Trophoblast cell (in vitro differentiated cells and primary cell): Measurements from ENCODE around the gene ACBD6.

Experiments
- DNase-seq, 2 donors: peaks; one replicate each; pipeline ENCODE4 v3.0.0-alpha.2; 2016
- H2AFZ ChIP-seq: 2 replicates; pipeline ENCODE4 v1.6.1; 2013; ENCODE audit warnings: low read length, moderate library complexity, mild to moderate bottlenecking; ENCODE audit not compliant: insufficient read depth, poor library complexity
- H2AK5ac ChIP-seq: 2 replicates; pipeline ENCODE4 v1.6.1; 2013; ENCODE audit warnings: mild to moderate bottlenecking, low read length
- H2BK120ac ChIP-seq: 2 replicates; pipeline ENCODE4 v1.6.1; 2013; ENCODE audit warnings: low read length, mild to moderate bottlenecking, moderate library complexity; ENCODE audit not compliant: insufficient read depth, poor library complexity
- H2BK12ac ChIP-seq: 2 replicates; pipeline ENCODE4 v1.6.1; 2013; ENCODE audit warnings: mild to moderate bottlenecking, low read length, moderate library complexity
- H2BK5ac ChIP-seq: 2 replicates; pipeline ENCODE4 v1.6.1; 2013; ENCODE audit warnings: low read length, low read depth, moderate library complexity, mild to moderate bottlenecking; ENCODE audit not compliant: poor library complexity
- H3K14ac ChIP-seq: 2 replicates; pipeline ENCODE4 v1.6.1; 2013; ENCODE audit warnings: mild to moderate bottlenecking, low read length
- H3K18ac ChIP-seq: 2 replicates; pipeline ENCODE4 v1.6.1; 2013; ENCODE audit warnings: mild to moderate bottlenecking, low read length
- H3K23ac ChIP-seq: 2 replicates; pipeline ENCODE4 v1.6.1; 2013; ENCODE audit warnings: low read length
- H3K27ac ChIP-seq: 2 replicates; pipeline ENCODE4 v1.5.1; 2013; ENCODE audit warnings: low read depth, mild to moderate bottlenecking, inconsistent platforms, low read length, moderate library complexity
- H3K27me3 ChIP-seq: 2 replicates; pipeline ENCODE4 v1.6.1; 2013; ENCODE audit warnings: inconsistent platforms, mild to moderate bottlenecking, low read length, moderate library complexity; ENCODE audit not compliant: insufficient read depth
- H3K36me3 ChIP-seq, 2 experiments: 1 replicate in 1 of 2; 2 replicates in 1 of 2; pipeline ENCODE4 v1.6.1; 2013; ENCODE audit warnings: low read length in 2 of 2, mild to moderate bottlenecking in 2 of 2, moderate library complexity in 1 of 2; ENCODE audit not compliant: insufficient read depth in 2 of 2, control insufficient read depth in 1 of 2
- H3K4ac ChIP-seq: 2 replicates; pipeline ENCODE4 v1.6.1; 2013; ENCODE audit warnings: low read depth, mild to moderate bottlenecking, low read length, moderate library complexity
- H3K4me1 ChIP-seq, 2 experiments: 1 replicate in 1 of 2; 2 replicates in 1 of 2; pipeline ENCODE4 v1.6.1; 2013; ENCODE audit warnings: low read length in 2 of 2, mild to moderate bottlenecking in 2 of 2, moderate library complexity in 1 of 2; ENCODE audit not compliant: insufficient read depth in 2 of 2, control insufficient read depth in 1 of 2
- H3K4me2 ChIP-seq: 2 replicates; pipeline ENCODE4 v1.6.1; 2013; ENCODE audit warnings: inconsistent platforms, mild to moderate bottlenecking, low read length, moderate library complexity
- H3K4me3 ChIP-seq: 2 replicates; pipeline ENCODE4 v1.5.1; 2013; ENCODE audit warnings: mild to moderate bottlenecking, low read depth, low read length, inconsistent platforms
- H3K79me1 ChIP-seq: one replicate; pipeline ENCODE4 v1.6.1; 2013; ENCODE audit warnings: low read length
- H3K79me2 ChIP-seq: 2 replicates; pipeline ENCODE4 v1.6.1; 2013; ENCODE audit warnings: low read length, mild to moderate bottlenecking; ENCODE audit not compliant: control insufficient read depth, insufficient read depth, poor library complexity
- H3K9ac ChIP-seq: 2 replicates; pipeline ENCODE4 v1.6.1; 2013; ENCODE audit warnings: mild to moderate bottlenecking, low read length
- H3K9me3 ChIP-seq: 2 replicates; pipeline ENCODE4 v1.6.1; 2013; ENCODE audit warnings: low read depth, mild to moderate bottlenecking, control low read depth, inconsistent platforms, low read length; ENCODE audit not compliant: insufficient read depth
- H4K12ac ChIP-seq: 2 replicates; pipeline ENCODE4 v1.6.1; 2013; ENCODE audit warnings: low read depth, mild to moderate bottlenecking, low read length, moderate library complexity
- H4K8ac ChIP-seq: 2 replicates; pipeline ENCODE4 v1.6.1; 2013; ENCODE audit warnings: low read depth, mild to moderate bottlenecking, low read length, moderate library complexity
- H4K91ac ChIP-seq: one replicate; pipeline ENCODE4 v1.6.1; 2013; ENCODE audit warnings: low read depth, mild to moderate bottlenecking, low read length, moderate library complexity
- WGBS: extraction: QIAGEN DNeasy Blood & Tissue Kit; methylation state at CpG from one replicate; pipeline ENCODE4 v1.1.7; 2013; ENCODE audit warnings: missing lambda C conversion rate; ENCODE audit not compliant: insufficient read length, insufficient coverage; ENCODE audit errors: extremely low coverage; 5-methylcytosine and 5-hydroxymethylcytosine counted together

The ACBD6 gene

GRCh38 chr1:180548686-180549317 is 46.4 kb upstream of the ACBD6 start:
- Histone ChIP-seq H3K79me2 (no peaks in the 10 kb centered on the region), H3K36me3 (no peaks in the 10 kb centered on the region), H3K79me1 (no peaks in the 10 kb centered on the region), H3K4me1 (no peaks in the 10 kb centered on the region), H3K14ac (no peak overlapping the region), H3K9me3 (no peaks in the 10 kb centered on the region), H2AFZ (no peak overlapping the region), H4K91ac (no peak overlapping the region), H2BK5ac (no peak overlapping the region), H2BK120ac (no peak overlapping the region), H2AK5ac (no peak overlapping the region), H3K18ac (no peak overlapping the region), H4K12ac (no peak overlapping the region), H3K23ac (no peak overlapping the region), H3K27ac (no peak overlapping the region), H2BK12ac (no peak overlapping the region), H3K4me3 (no peak overlapping the region), H3K9ac (no peak overlapping the region), H3K4ac (no peak overlapping the region), H3K4me2 (no peak overlapping the region), H4K8ac (no peak overlapping the region), H3K27me3 (no peaks in the 10 kb centered on the region)
- DNase-seq: no peak
- no CpG with 5 or more reads among the region's 7 CpGs for WGBS

- H3K18ac ChIP-seq: no peak overlapping the region
- no peak overlapping the region for H2BK12ac ChIP-seq
- H3K27me3 ChIP-seq: no peaks in the 10 kb centered on the region
- H3K14ac ChIP-seq: no peak overlapping the region
- H2AFZ ChIP-seq: no peak overlapping the region
- no peaks in the 10 kb centered on the region for H3K4me1 ChIP-seq
- H2BK120ac ChIP-seq: no peak overlapping the region
- H4K91ac ChIP-seq: no peak overlapping the region
- no peak overlapping the region for H3K23ac ChIP-seq
- H3K27ac ChIP-seq: no peak overlapping the region
- WGBS: no CpG with 5 or more reads among the region's 1 CpG
- H2AK5ac ChIP-seq: no peak overlapping the region
- H3K79me1 ChIP-seq: no peaks in the 10 kb centered on the region
- no peak for DNase-seq
- H3K79me2 ChIP-seq: no peaks in the 10 kb centered on the region
- H2BK5ac ChIP-seq: no peak overlapping the region
- no peak overlapping the region for H4K12ac ChIP-seq
- H3K4me3 ChIP-seq: no peak overlapping the region
- no peak overlapping the region for H3K4me2 ChIP-seq
- no peaks in the 10 kb centered on the region for H3K36me3 ChIP-seq
- H3K4ac ChIP-seq: no peak overlapping the region
- no peaks in the 10 kb centered on the region for H3K9me3 ChIP-seq
- H4K8ac ChIP-seq: no peak overlapping the region
- H3K9ac ChIP-seq: no peak overlapping the region
Observed at GRCh38 chr1:180545991-180546390, 43.6 kb upstream of the ACBD6 start.

DNA sequence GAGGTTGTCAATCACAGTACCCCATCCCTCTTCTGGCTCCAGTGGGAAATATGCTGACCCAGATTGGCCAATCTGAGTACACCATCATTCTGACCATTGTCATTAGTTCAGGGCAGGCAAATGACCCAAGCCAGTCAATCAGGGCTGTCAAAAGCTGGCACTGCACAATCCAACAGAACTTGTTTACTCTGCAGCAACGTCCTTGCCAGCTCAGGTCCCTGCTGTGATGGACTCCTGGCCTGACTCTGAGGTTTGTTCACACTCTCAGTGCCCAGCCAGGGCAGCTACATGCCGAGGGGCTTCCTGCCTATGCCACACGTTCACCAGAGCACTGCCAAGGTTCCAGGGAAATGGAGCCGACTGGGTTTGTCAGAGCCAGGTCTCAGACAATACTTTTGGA is 41.7 kb upstream of the ACBD6 start:
- Histone ChIP-seq H2AK5ac (no peak overlapping the region), H3K4me1 (no peaks in the 10 kb centered on the region), H2AFZ (no peak overlapping the region), H4K12ac (no peak overlapping the region), H3K79me1 (no peaks in the 10 kb centered on the region), H3K4ac (no peak overlapping the region), H4K91ac (no peak overlapping the region), H4K8ac (no peak overlapping the region), H3K27me3 (no peaks in the 10 kb centered on the region), H3K23ac (no peak overlapping the region), H3K79me2 (no peaks in the 10 kb centered on the region), H3K36me3 (no peaks in the 10 kb centered on the region), H2BK5ac (no peak overlapping the region), H3K18ac (no peak overlapping the region), H2BK120ac (no peak overlapping the region), H3K27ac (no peak overlapping the region), H3K14ac (no peak overlapping the region), H3K4me2 (no peak overlapping the region), H3K4me3 (no peak overlapping the region), H3K9me3 (no peaks in the 10 kb centered on the region), H3K9ac (no peak overlapping the region), H2BK12ac (no peak overlapping the region)
- WGBS: no CpG with 5 or more reads among the region's 4 CpGs
- DNase-seq: no peak

DNA sequence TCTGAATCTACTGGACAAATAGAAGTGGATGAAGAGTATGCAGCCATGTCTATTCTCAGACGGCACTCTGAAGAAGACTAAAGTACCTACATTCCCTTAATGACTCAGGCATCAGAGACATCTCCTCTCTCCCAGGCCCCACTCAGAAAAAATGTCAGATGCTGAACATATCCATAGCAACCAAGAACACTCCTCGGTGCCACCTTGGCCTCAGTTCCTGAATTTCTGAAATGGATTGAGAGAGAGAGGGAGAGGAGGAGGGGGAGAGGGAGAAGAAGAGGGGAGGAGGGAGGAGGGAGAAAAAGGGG is 40.4 kb upstream of the ACBD6 start:
- Histone ChIP-seq H3K79me1 (no peaks in the 10 kb centered on the region), H2BK120ac (no peak overlapping the region), H3K4me3 (no peak overlapping the region), H3K27me3 (no peaks in the 10 kb centered on the region), H3K27ac (no peak overlapping the region), H3K14ac (no peak overlapping the region), H3K9ac (no peak overlapping the region), H2AFZ (no peak overlapping the region), H4K12ac (no peak overlapping the region), H3K36me3 (no peaks in the 10 kb centered on the region), H3K79me2 (no peaks in the 10 kb centered on the region), H4K91ac (no peak overlapping the region), H4K8ac (no peak overlapping the region), H3K4me2 (no peak overlapping the region), H2AK5ac (no peak overlapping the region), H3K4ac (no peak overlapping the region), H3K9me3 (no peaks in the 10 kb centered on the region), H2BK5ac (no peak overlapping the region), H2BK12ac (no peak overlapping the region), H3K18ac (no peak overlapping the region), H3K23ac (no peak overlapping the region), H3K4me1 (no peaks in the 10 kb centered on the region)
- no CpG with 5 or more reads among the region's 2 CpGs for WGBS
- no peak for DNase-seq
